SK-N-SH treated with all-trans-retinoic acid at 6 μM for 48 hours (cell line): ENCODE data around the gene CCDC167.

Experiments used
- ATAC-seq: fragments of 200-7000 bp; cut with Tn5 transposase; 3 replicates; pipeline ENCODE4 v1.9.1; 2020; ENCODE audit warnings: mild to moderate bottlenecking, moderate library complexity
- ARNTL ChIP-seq: fragments of 450-650 bp; formaldehyde crosslinking; IDR thresholded peaks from 2 replicates; pipeline ENCODE4 v1.5.0; 2020; ENCODE audit warnings: low read depth, mild to moderate bottlenecking, moderate library complexity, borderline replicate concordance
- BACH2 ChIP-seq: fragments of 250-450 bp; sonication (Bioruptor Pico); IDR thresholded peaks from 2 replicates; pipeline ENCODE4 v1.9.0; 2021; ENCODE audit warnings: mild to moderate bottlenecking, borderline replicate concordance
- CREB5 ChIP-seq: fragments of 250-450 bp; sonication (Bioruptor Pico); IDR thresholded peaks from 2 replicates; pipeline ENCODE4 v1.5.1; 2020; ENCODE audit warnings: low read depth, mild to moderate bottlenecking, moderate library complexity
- GLIS3 ChIP-seq: fragments of 250-450 bp; sonication (Bioruptor Pico); IDR thresholded peaks from 2 replicates; pipeline ENCODE4 v1.5.0; 2020; ENCODE audit warnings: mild to moderate bottlenecking, moderate library complexity
- ISL1 ChIP-seq: fragments of 250-450 bp; sonication (Bioruptor Pico); IDR thresholded peaks from 2 replicates; pipeline ENCODE4 v2.1.2; 2022; ENCODE audit warnings: mild to moderate bottlenecking, moderate library complexity
- OSR1 ChIP-seq: fragments of 250-450 bp; sonication (Bioruptor Pico); IDR thresholded peaks from 2 replicates; pipeline ENCODE4 v1.8.0; 2022; ENCODE audit warnings: moderate library complexity, mild to moderate bottlenecking, inconsistent platforms
- PATZ1 ChIP-seq: fragments of 250-450 bp; sonication (Bioruptor Pico); IDR thresholded peaks from 2 replicates; pipeline ENCODE4 v1.8.0; 2020; ENCODE audit warnings: mild to moderate bottlenecking, moderate library complexity, borderline replicate concordance
- PPARA ChIP-seq: fragments of 250-450 bp; sonication (Bioruptor Pico); IDR thresholded peaks from 2 replicates; pipeline ENCODE4 v1.5.0; 2020; ENCODE audit warnings: mild to moderate bottlenecking, borderline replicate concordance
- RARB ChIP-seq: fragments of 250-450 bp; sonication (Bioruptor Pico); IDR thresholded peaks from 2 replicates; pipeline ENCODE4 v1.8.0; 2021; ENCODE audit warnings: mild to moderate bottlenecking, moderate library complexity
- SNAI2 ChIP-seq: fragments of 250-450 bp; sonication (Bioruptor Pico); IDR thresholded peaks from 2 replicates; pipeline ENCODE4 v1.5.0; 2020; ENCODE audit warnings: mild to moderate bottlenecking, moderate library complexity
- TCF4 ChIP-seq: fragments of 250-450 bp; sonication (Bioruptor Pico); IDR thresholded peaks from 2 replicates; pipeline ENCODE4 v1.8.0; 2021; ENCODE audit warnings: mild to moderate bottlenecking, moderate library complexity, borderline replicate concordance
- TOX ChIP-seq: fragments of 250-450 bp; sonication (Bioruptor Pico); IDR thresholded peaks from 2 replicates; pipeline ENCODE4 v1.8.0; 2021; ENCODE audit warnings: mild to moderate bottlenecking, moderate library complexity, borderline replicate concordance
- TSHZ2 ChIP-seq: fragments of 250-450 bp; sonication (Bioruptor Pico); IDR thresholded peaks from 2 replicates; pipeline ENCODE4 v1.5.0; 2020; ENCODE audit warnings: mild to moderate bottlenecking, moderate library complexity
- ZC3H10 ChIP-seq: fragments of 250-450 bp; sonication (Bioruptor Pico); IDR thresholded peaks from 2 replicates; pipeline ENCODE4 v1.5.1; 2021; ENCODE audit warnings: mild to moderate bottlenecking, moderate library complexity
- ZFP3 ChIP-seq: fragments of 250-450 bp; sonication (Bioruptor Pico); IDR thresholded peaks from 2 replicates; pipeline ENCODE4 v1.5.0; 2020; ENCODE audit warnings: mild to moderate bottlenecking, moderate library complexity
- ZFP30 ChIP-seq: fragments of 450-650 bp; formaldehyde crosslinking; IDR thresholded peaks from 2 replicates; pipeline ENCODE4 v1.5.0; 2022; ENCODE audit warnings: mild to moderate bottlenecking, moderate library complexity
- ZNF70 ChIP-seq: fragments of 450-650 bp; formaldehyde crosslinking; IDR thresholded peaks from 2 replicates; pipeline ENCODE4 v1.5.0; 2020; ENCODE audit warnings: mild to moderate bottlenecking, moderate library complexity
- ZNF8 ChIP-seq: fragments of 450-650 bp; formaldehyde crosslinking; IDR thresholded peaks from 2 replicates; pipeline ENCODE4 v1.5.0; 2020; ENCODE audit warnings: mild to moderate bottlenecking, moderate library complexity

Gene CCDC167

GRCh38 chr6:37518116-37518515 is 18.4 kb upstream of the CCDC167 start:
- TF ChIP-seq TOX, result no peak
- TF ChIP-seq OSR1 (CRISPR knock-in tag), result no peak
- TF ChIP-seq ISL1 (CRISPR knock-in tag), result no peak
- no peak for TF ChIP-seq ZNF8 (CRISPR knock-in tag)
- TF ChIP-seq ZC3H10 (CRISPR knock-in tag), result no peak
- ATAC-seq, result no peak

- no peak for TF ChIP-seq BACH2 (CRISPR knock-in tag)
- TF ChIP-seq GLIS3 (CRISPR knock-in tag), result no peak
- TF ChIP-seq PATZ1 (CRISPR knock-in tag), result no peak
- TF ChIP-seq ARNTL (CRISPR knock-in tag), result no peak
- TF ChIP-seq, all 23 proteins: peak for 0
- ATAC-seq, result no peak
Observed at GRCh38 chr6:37517411-37517812, 17.7 kb upstream of the CCDC167 start.

GRCh38 chr6:37516920-37517405 is 17.3 kb upstream of the CCDC167 start:
- ATAC-seq, result no peak
- no peak for TF ChIP-seq TSHZ2 (CRISPR knock-in tag)

- peak; percentile 62 for ATAC-seq
- TF ChIP-seq ZFP3 (CRISPR knock-in tag) (0 out of 2 replicates have a peak, but pooled peaks have one; percentile 23), OSR1 (CRISPR knock-in tag) (no peak)
- TF ChIP-seq, all 23 proteins: peak for 1
Observed at GRCh38 chr6:37516076-37516919, 16.6 kb upstream of the CCDC167 start.

- no peak for TF ChIP-seq ARNTL (CRISPR knock-in tag)
- no peak for TF ChIP-seq TOX
- TF ChIP-seq PATZ1 (CRISPR knock-in tag), result no peak
- no peak for TF ChIP-seq ZNF70 (CRISPR knock-in tag)
- TF ChIP-seq RARB, result no peak
- TF ChIP-seq CREB5 (CRISPR knock-in tag), result no peak
- no peak for TF ChIP-seq GLIS3 (CRISPR knock-in tag)
- TF ChIP-seq ZNF8 (CRISPR knock-in tag), result no peak
- TF ChIP-seq TCF4 (CRISPR knock-in tag), result no peak
- TF ChIP-seq PPARA (CRISPR knock-in tag), result no peak
- TF ChIP-seq ZFP30 (CRISPR knock-in tag), result no peak
- no peak for TF ChIP-seq SNAI2
- no peak for TF ChIP-seq OSR1 (CRISPR knock-in tag)
- peak; percentile 26 for ATAC-seq
Observed at GRCh38 chr6:37515712-37516075, 16.0 kb upstream of the CCDC167 start.
